Right lobe of liver (tissue), 4 donors: ENCODE data around the gene KAZN.

ENCODE experiments used
- POLR2A ChIP-seq: fragments of 450-650 bp; IDR thresholded peaks from one replicate; pipeline ENCODE4 v1.6.1; 2017; ENCODE audit warnings: antibody characterized with exemption, mild to moderate bottlenecking
- TF ChIP-seq, protein P1 (sequence below), 4 donors: fragments of 200-600 bp in 3 of 4; fragments of 450-650 bp in 1 of 4; IDR thresholded peaks; one replicate each; pipeline versions ENCODE4 v1.5.1 to v1.8.0; 2016 to 2022; ENCODE audit warnings: antibody characterized with exemption in 4 of 4, mild to moderate bottlenecking in 2 of 4
- donor health status: DM: no; HTN: no; CAD: no.
- donor health status: DM: no; HTN: no; CAD: no.
- donor health status: DM: no; HTN: yes; CAD: no.

DNA sequence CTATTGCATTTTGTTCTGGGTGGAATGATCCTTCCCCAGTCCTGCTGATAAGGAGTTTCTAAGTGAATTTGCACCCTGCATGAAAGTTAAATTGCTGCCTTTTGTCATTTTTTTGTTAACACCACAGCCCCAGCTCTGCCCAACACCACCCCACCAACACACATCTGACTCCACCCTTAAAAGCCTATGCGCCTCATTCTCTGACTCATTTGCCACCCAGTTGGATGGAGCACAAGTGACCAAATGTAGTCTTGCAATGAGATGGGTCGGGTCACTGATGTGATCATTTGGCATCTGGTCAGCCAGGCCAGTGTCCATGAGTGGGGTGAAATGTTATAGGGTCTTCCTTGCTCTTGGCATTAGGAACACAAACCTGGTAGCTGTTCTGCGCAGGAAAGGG is 256.8 kb downstream of the KAZN start:
- no peak for TF ChIP-seq POLR2A
- TF ChIP-seq, protein P1, sequence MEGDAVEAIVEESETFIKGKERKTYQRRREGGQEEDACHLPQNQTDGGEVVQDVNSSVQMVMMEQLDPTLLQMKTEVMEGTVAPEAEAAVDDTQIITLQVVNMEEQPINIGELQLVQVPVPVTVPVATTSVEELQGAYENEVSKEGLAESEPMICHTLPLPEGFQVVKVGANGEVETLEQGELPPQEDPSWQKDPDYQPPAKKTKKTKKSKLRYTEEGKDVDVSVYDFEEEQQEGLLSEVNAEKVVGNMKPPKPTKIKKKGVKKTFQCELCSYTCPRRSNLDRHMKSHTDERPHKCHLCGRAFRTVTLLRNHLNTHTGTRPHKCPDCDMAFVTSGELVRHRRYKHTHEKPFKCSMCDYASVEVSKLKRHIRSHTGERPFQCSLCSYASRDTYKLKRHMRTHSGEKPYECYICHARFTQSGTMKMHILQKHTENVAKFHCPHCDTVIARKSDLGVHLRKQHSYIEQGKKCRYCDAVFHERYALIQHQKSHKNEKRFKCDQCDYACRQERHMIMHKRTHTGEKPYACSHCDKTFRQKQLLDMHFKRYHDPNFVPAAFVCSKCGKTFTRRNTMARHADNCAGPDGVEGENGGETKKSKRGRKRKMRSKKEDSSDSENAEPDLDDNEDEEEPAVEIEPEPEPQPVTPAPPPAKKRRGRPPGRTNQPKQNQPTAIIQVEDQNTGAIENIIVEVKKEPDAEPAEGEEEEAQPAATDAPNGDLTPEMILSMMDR (IDR thresholded peaks at IDR 0.05) = no peak
